Measurements from ENCODE around the gene FAM149B1.
A peak's percentile ranks its signal among the peaks of the same experiment; 100 is the strongest.

FAM149B1 gene

DNA sequence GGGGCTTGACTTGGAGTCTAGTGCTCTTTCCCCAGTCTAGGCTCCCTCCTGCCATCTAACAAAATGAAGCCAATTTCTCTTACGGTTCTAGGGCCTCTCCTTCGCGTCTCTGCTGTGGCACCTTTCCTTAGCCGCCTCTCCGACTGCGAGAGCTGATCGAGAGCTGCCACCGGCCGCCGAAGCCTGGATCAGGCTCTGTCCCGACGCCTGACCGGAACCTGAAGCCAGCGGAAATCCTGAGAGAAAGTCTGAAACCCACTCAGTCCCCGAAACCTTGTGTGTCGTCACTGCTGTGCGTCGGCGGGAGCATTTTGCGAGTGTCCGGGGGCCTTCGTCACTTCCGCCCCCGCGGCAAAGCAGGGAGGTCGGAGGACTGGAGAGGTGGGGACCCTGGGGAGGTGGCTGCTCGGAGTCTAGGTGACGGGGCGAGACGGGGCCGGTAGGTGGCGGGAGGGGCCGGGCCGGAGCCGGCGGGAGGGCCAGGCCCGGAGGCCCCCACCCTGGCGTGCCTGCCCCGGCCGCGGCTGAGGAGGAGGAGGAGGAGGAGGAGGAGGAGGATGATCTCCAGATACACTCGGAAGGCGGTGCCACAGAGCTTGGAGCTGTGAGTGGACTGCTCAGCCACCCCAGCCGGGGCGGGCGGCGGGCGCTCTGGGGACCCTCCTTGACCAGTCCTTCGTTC lies at the start of gene FAM149B1, which contains the start of gene ECD:
TSS of gene FAM149B1 (plus strand) at position 337 of the 682 bp plus-strand sequence. CDS start at position 558, 221 bp downstream.
TSS of gene ECD (minus strand) at position 226 of the 682 bp plus-strand sequence. CDS start 4,071 bp downstream, outside the sequence.
- no peaks in the 10 kb centered on the region for H3K9me3 ChIP-seq (ENCODE audit: control insufficient read depth, insufficient read depth, low read length)
- H3K27ac ChIP-seq (ENCODE audit: low read depth, low read length), result peak within 1 kb of the TSS; percentile 95
- peak within 1 kb of the TSS; percentile 91 for H3K9ac ChIP-seq (ENCODE audit: low read depth, low read length)
- peak within 1 kb of the TSS; percentile 99 for H3K4me3 ChIP-seq (ENCODE audit: low read depth, low read length)
- H3K27me3 ChIP-seq (ENCODE audit: control insufficient read depth, insufficient read depth, low read length), result no peaks in the 10 kb centered on the region
- peaks cover 14% of the 10 kb centered on the region for H3K36me3 ChIP-seq (ENCODE audit: control insufficient read depth, insufficient read depth, low read length)
- no peaks in the 10 kb centered on the region for H3K4me1 ChIP-seq (ENCODE audit: control insufficient read depth, insufficient read depth, low read length)

DNA sequence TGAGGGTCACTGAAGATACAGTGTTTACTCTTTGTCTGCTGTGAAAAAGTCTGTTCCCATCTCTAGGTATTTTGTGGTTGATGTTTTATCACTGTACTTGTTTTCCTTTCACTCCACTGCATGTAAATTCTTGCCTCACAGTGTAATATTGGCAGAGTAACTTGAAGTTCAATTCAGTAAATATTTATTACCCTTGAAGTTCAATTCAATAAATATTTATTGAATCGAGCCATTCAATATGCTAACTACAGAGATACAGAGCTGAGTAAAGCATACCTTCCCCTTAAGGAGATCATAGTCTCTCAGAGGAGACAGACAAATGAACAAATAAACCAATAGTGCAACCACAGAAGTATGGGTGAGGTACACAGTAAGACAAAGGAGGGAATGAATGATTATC lies 48.5 kb upstream of the FAM149B1 start:
- peak overlapping the region; percentile 0 for H3K27ac ChIP-seq (ENCODE audit: low read depth, low read length)
- H3K4me3 ChIP-seq (ENCODE audit: low read depth, low read length), result no peak overlapping the region
- H3K9ac ChIP-seq (ENCODE audit: low read depth, low read length), result no peak overlapping the region
- no peaks in the 10 kb centered on the region for H3K27me3 ChIP-seq (ENCODE audit: control insufficient read depth, insufficient read depth, low read length)
- no peaks in the 10 kb centered on the region for H3K9me3 ChIP-seq (ENCODE audit: control insufficient read depth, insufficient read depth, low read length)
- H3K36me3 ChIP-seq (ENCODE audit: control insufficient read depth, insufficient read depth, low read length), result peaks cover 6% of the 10 kb centered on the region
- H3K4me1 ChIP-seq (ENCODE audit: control insufficient read depth, insufficient read depth, low read length), result peaks cover 10% of the 10 kb centered on the region

DNA sequence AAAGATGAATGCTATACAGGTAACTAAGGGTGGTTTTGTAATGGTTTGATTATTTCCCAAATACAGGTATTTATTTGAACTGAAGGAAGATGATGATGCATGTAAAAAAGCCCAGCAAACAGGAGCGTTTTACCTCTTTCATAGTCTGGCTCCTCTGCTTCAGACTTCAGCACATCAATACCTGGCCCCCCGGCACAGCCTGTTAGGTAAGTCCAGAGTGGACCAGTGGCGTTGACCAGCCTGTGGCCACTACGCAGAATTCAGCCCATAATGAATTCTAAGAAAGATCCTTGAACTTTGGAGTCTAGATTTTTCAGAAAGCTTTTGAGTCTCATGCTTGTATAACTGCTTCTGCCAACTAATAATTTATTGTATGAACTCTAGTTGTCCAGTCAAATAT lies 48.0 kb upstream of the FAM149B1 start:
- no peak overlapping the region for H3K27ac ChIP-seq (ENCODE audit: low read depth, low read length)
- H3K27me3 ChIP-seq (ENCODE audit: control insufficient read depth, insufficient read depth, low read length), result no peaks in the 10 kb centered on the region
- H3K4me1 ChIP-seq (ENCODE audit: control insufficient read depth, insufficient read depth, low read length), result peaks cover 10% of the 10 kb centered on the region
- H3K9ac ChIP-seq (ENCODE audit: low read depth, low read length), result no peak overlapping the region
- H3K4me3 ChIP-seq (ENCODE audit: low read depth, low read length), result no peak overlapping the region
- no peaks in the 10 kb centered on the region for H3K9me3 ChIP-seq (ENCODE audit: control insufficient read depth, insufficient read depth, low read length)
- H3K36me3 ChIP-seq (ENCODE audit: control insufficient read depth, insufficient read depth, low read length), result peaks cover 10% of the 10 kb centered on the region

DNA sequence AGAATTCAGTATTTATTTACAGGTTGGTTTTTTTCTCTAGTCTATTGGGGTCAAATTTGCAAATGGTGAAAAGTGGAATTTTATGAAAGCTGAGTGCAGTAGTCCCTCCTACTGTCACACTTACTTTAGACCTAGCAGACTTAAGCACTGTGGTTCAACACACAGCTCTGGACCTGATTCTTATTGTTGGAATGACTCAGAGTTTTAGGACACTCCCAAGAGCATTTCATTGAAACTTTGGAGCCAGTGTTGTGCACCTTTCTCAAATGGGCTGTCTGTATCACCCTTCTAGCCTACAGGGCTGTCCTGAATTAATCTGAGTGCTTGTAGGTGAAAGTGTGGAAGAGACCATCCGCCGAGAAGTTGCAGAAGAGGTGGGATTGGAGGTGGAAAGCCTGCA lies 41.6 kb upstream of the FAM149B1 start:
- H3K4me3 ChIP-seq (ENCODE audit: low read depth, low read length), result no peak overlapping the region
- no peaks in the 10 kb centered on the region for H3K4me1 ChIP-seq (ENCODE audit: control insufficient read depth, insufficient read depth, low read length)
- no peaks in the 10 kb centered on the region for H3K9me3 ChIP-seq (ENCODE audit: control insufficient read depth, insufficient read depth, low read length)
- H3K9ac ChIP-seq (ENCODE audit: low read depth, low read length), result no peak overlapping the region
- H3K27ac ChIP-seq (ENCODE audit: low read depth, low read length), result no peak overlapping the region
- H3K36me3 ChIP-seq (ENCODE audit: control insufficient read depth, insufficient read depth, low read length), result peaks cover 48% of the 10 kb centered on the region
- no peaks in the 10 kb centered on the region for H3K27me3 ChIP-seq (ENCODE audit: control insufficient read depth, insufficient read depth, low read length)

DNA sequence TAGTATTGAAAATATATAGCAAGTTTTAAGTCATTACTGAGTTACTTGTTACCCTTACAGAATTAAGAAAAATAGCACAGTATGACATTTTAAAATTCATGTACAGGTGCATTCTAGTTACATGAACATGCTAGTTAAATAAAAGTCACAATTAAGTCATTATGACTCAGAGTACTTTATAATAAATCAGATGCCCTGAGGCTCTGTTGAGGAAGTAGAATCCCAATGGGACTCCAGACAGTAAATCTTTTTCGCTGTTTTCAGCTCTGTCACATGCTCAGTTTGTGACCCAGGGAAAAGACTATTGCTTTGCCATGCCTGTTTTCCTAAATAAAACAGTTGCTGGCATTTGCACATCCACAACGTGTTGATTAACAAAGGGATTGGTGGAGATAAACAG lies 36.6 kb upstream of the FAM149B1 start:
- H3K36me3 ChIP-seq (ENCODE audit: control insufficient read depth, insufficient read depth, low read length), result peaks cover 78% of the 10 kb centered on the region
- no peak overlapping the region for H3K27ac ChIP-seq (ENCODE audit: low read depth, low read length)
- H3K9me3 ChIP-seq (ENCODE audit: control insufficient read depth, insufficient read depth, low read length), result no peaks in the 10 kb centered on the region
- H3K4me3 ChIP-seq (ENCODE audit: low read depth, low read length), result no peak overlapping the region
- no peak overlapping the region for H3K9ac ChIP-seq (ENCODE audit: low read depth, low read length)
- no peaks in the 10 kb centered on the region for H3K27me3 ChIP-seq (ENCODE audit: control insufficient read depth, insufficient read depth, low read length)
- H3K4me1 ChIP-seq (ENCODE audit: control insufficient read depth, insufficient read depth, low read length), result no peaks in the 10 kb centered on the region

DNA sequence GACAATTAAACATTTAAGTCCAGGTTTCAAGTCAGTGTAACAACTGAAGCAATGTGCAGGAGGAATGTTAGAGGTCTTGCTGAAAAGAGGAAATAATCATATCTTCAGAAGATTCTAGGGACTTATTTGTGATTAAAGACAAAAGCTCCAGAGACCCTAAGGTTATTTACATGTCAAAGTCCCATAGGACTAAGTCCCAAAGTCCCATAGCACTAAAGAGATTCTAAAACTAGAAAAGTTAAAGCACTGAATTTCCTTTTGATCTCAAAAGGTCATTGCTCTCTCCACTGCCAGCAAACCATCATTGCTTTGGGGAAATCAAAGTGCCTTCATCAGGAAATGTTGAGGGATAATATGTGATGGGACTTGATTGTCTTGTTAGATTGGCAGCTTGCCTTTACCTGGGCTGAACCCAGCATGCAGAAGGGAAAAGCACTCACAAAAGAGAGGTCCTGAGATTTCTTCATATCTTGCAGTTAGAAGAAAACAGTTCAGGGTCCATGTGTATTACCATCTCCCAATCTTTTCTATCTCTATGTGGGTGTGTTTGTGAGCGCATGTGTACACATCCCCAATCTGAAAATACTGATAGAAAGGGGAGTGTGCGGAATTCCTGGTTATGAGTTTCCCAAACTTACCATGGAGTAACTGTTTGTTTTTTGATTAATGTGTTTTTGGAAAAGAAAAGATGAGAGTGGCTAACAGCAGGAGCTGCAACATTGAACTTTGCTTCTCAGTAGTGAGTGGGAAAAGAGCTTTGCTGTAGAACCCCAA lies 35.8 kb upstream of the FAM149B1 start:
- Histone ChIP-seq H3K9ac (ENCODE audit: low read depth, low read length) (no peak overlapping the region), H3K4me3 (ENCODE audit: low read depth, low read length) (no peak overlapping the region), H3K27ac (ENCODE audit: low read depth, low read length) (no peak overlapping the region), H3K36me3 (ENCODE audit: control insufficient read depth, insufficient read depth, low read length) (peaks cover 82% of the 10 kb centered on the region), H3K9me3 (ENCODE audit: control insufficient read depth, insufficient read depth, low read length) (no peaks in the 10 kb centered on the region), H3K4me1 (ENCODE audit: control insufficient read depth, insufficient read depth, low read length) (no peaks in the 10 kb centered on the region), H3K27me3 (ENCODE audit: control insufficient read depth, insufficient read depth, low read length) (no peaks in the 10 kb centered on the region)

DNA sequence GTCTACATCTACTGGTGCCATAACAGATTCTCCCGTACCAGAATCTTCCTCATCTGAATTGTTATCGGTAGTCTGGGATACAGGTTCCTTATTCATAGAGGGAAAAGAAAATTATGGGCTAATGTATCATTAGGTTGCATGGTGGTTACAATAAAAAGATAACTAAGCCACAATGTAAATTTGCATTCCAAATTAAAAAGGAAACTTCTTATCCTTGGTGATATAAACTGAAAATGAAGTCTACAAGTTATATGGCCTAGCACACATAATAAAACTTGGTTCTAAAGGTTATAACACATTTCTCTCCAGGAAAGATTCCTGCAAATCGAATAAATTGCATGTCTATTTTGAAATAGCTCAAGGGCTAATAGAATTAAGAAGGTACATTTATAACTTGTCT lies 33.2 kb upstream of the FAM149B1 start:
- Histone ChIP-seq H3K4me3 (ENCODE audit: low read depth, low read length) (no peak overlapping the region), H3K27me3 (ENCODE audit: control insufficient read depth, insufficient read depth, low read length) (no peaks in the 10 kb centered on the region), H3K9me3 (ENCODE audit: control insufficient read depth, insufficient read depth, low read length) (no peaks in the 10 kb centered on the region), H3K27ac (ENCODE audit: low read depth, low read length) (no peak overlapping the region), H3K4me1 (ENCODE audit: control insufficient read depth, insufficient read depth, low read length) (no peaks in the 10 kb centered on the region), H3K9ac (ENCODE audit: low read depth, low read length) (no peak overlapping the region), H3K36me3 (ENCODE audit: control insufficient read depth, insufficient read depth, low read length) (peaks cover 90% of the 10 kb centered on the region)

DNA sequence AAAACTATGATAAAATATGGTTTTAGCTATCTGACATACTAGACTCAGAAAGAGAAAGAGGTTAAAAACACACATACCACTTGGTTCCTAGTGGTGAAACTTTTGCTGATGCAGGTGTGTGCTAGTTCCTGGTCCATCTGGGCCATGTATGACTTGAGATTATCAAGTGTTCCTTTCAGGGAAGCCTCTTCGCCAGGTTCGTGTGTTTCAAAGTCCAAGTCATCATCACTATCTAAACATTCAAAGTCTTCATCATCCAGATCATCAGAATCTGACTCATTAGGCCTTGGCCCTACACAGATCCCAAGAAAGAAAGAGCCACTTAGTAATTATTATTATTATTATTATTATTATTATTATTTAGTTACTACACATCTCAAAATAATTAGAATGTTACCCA lies 31.3 kb upstream of the FAM149B1 start:
- Histone ChIP-seq H3K9me3 (ENCODE audit: control insufficient read depth, insufficient read depth, low read length) (no peaks in the 10 kb centered on the region), H3K36me3 (ENCODE audit: control insufficient read depth, insufficient read depth, low read length) (peaks cover 87% of the 10 kb centered on the region), H3K27me3 (ENCODE audit: control insufficient read depth, insufficient read depth, low read length) (no peaks in the 10 kb centered on the region), H3K4me1 (ENCODE audit: control insufficient read depth, insufficient read depth, low read length) (no peaks in the 10 kb centered on the region), H3K27ac (ENCODE audit: low read depth, low read length) (no peak overlapping the region), H3K9ac (ENCODE audit: low read depth, low read length) (no peak overlapping the region), H3K4me3 (ENCODE audit: low read depth, low read length) (no peak overlapping the region)

DNA sequence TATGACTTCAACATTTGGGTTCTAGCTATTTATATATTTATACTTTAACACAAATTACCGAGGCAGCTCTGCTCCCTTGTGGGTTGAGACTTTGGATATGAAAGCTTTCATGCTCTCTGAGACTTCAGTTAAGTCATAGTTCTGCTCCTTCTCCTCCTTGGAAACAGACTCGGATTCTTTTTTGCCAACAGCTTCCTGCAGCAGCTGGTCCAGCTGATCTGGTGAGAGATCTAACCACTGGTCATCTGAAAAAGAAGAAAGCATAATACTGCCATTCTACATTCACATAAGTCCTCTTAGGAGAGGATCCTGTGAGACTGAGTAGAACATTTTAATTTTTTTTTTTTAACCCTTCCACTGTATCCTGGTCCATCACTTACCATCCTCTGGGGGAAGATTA lies 28.7 kb upstream of the FAM149B1 start:
- no peak overlapping the region for H3K9ac ChIP-seq (ENCODE audit: low read depth, low read length)
- H3K36me3 ChIP-seq (ENCODE audit: control insufficient read depth, insufficient read depth, low read length), result peaks cover 83% of the 10 kb centered on the region
- H3K27ac ChIP-seq (ENCODE audit: low read depth, low read length), result no peak overlapping the region
- no peaks in the 10 kb centered on the region for H3K9me3 ChIP-seq (ENCODE audit: control insufficient read depth, insufficient read depth, low read length)
- H3K4me3 ChIP-seq (ENCODE audit: low read depth, low read length), result no peak overlapping the region
- H3K4me1 ChIP-seq (ENCODE audit: control insufficient read depth, insufficient read depth, low read length), result no peaks in the 10 kb centered on the region
- H3K27me3 ChIP-seq (ENCODE audit: control insufficient read depth, insufficient read depth, low read length), result no peaks in the 10 kb centered on the region

DNA sequence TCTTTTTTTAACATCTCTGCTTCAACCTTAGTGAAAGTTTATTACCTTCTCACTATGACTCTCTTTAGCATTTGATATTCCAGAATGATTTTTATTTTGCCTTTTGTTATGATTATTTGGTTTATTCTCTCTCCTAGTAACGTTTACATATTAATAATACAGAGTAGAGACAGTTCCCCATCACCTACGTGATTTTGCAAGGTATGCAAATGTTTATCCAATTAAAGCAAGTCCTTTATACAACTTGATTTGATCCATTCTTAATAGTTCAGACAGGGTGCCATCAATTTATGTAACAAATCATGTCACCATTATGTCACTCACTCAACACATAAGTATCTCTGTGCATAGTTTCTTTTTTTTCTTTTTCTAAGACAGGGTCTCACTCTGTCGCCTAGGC lies 26.3 kb upstream of the FAM149B1 start:
- no peaks in the 10 kb centered on the region for H3K27me3 ChIP-seq (ENCODE audit: control insufficient read depth, insufficient read depth, low read length)
- peaks cover 82% of the 10 kb centered on the region for H3K36me3 ChIP-seq (ENCODE audit: control insufficient read depth, insufficient read depth, low read length)
- H3K27ac ChIP-seq (ENCODE audit: low read depth, low read length), result no peak overlapping the region
- H3K9ac ChIP-seq (ENCODE audit: low read depth, low read length), result no peak overlapping the region
- H3K4me3 ChIP-seq (ENCODE audit: low read depth, low read length), result no peak overlapping the region
- H3K4me1 ChIP-seq (ENCODE audit: control insufficient read depth, insufficient read depth, low read length), result no peaks in the 10 kb centered on the region
- no peaks in the 10 kb centered on the region for H3K9me3 ChIP-seq (ENCODE audit: control insufficient read depth, insufficient read depth, low read length)
